Kidney (tissue), 14 donors: ENCODE data around the gene TLK2. TPM values are rescaled to one million over a fixed set of nuclear protein-coding genes. Genes with fewer than 3 reads are reported as not detected.

ENCODE experiments used
- DNase-seq, 5 donors: peaks; one replicate each; pipeline ENCODE4 v3.0.0-alpha.2; 2013 to 2020
- FAIRE-seq: peaks from 2 replicates; lab custom pipeline; 2012; peaks lifted over from hg19 to GRCh38; lab: Jason Lieb, UNC
- H3K27ac ChIP-seq, 2 donors: one replicate each; pipeline ENCODE4 v1.7.0; 2013; ENCODE audit warnings: low read depth in 2 of 2, low read length in 2 of 2, inconsistent platforms in 1 of 2
- H3K27me3 ChIP-seq: one replicate; pipeline ENCODE4 v1.7.1; 2013; ENCODE audit warnings: low read length, inconsistent platforms; ENCODE audit not compliant: control insufficient read depth, insufficient read depth
- H3K36me3 ChIP-seq, 3 donors: one replicate each; pipeline versions ENCODE4 v1.7.0 to v1.7.1; 2013; ENCODE audit warnings: low read length in 3 of 3, control low read depth in 1 of 3, inconsistent platforms in 1 of 3; ENCODE audit not compliant: insufficient read depth in 3 of 3, control insufficient read depth in 2 of 3
- H3K4me1 ChIP-seq, 3 donors: one replicate each; pipeline versions ENCODE4 v1.7.0 to v1.7.1; 2013; ENCODE audit warnings: low read length in 3 of 3, inconsistent platforms in 1 of 3, low read depth in 1 of 3; ENCODE audit not compliant: control insufficient read depth in 2 of 3, insufficient read depth in 2 of 3
- H3K4me3 ChIP-seq, 3 donors: one replicate each; pipeline versions ENCODE4 v1.7.0 to v1.8.1; 2013; ENCODE audit warnings: low read length in 3 of 3, control low read depth in 1 of 3, inconsistent platforms in 1 of 3
- H3K9ac ChIP-seq, 3 donors: one replicate each; pipeline versions ENCODE4 v1.7.0 to v1.7.1; 2013; ENCODE audit warnings: low read length in 3 of 3, control low read depth in 1 of 3, inconsistent platforms in 1 of 3
- H3K9me3 ChIP-seq, 3 donors: one replicate each; pipeline versions ENCODE4 v1.7.0 to v1.7.1; 2013; ENCODE audit warnings: low read length in 3 of 3, control low read depth in 1 of 3, inconsistent platforms in 1 of 3; ENCODE audit not compliant: control insufficient read depth in 2 of 3, insufficient read depth in 1 of 3
- CTCF ChIP-seq: IDR thresholded peaks from 3 replicates; pipeline ENCODE4 v1.5.1; 2012; ENCODE audit warnings: mild to moderate bottlenecking, moderate library complexity, borderline replicate concordance; ENCODE audit not compliant: insufficient read depth; ENCODE audit errors: extremely low read depth
- intact Hi-C: fragments of 100-400 bp; cut with DNase I; formaldehyde crosslinking; loops from one replicate; pipeline ENCODE4 v1.11.1; 2022
- polyA plus RNA-seq: library from polyadenylated mRNA; stranded (reverse); fragments of 350-450 nt; fragmentation: Illumina TruSeq; extraction: RNeasy Lipid Tissue Mini Kit (QIAGEN cat#74804); gene quantifications from one replicate; pipeline ENCODE4 v1.2.3, GENCODE V29; 2014; ENCODE audit warnings: low read depth, low replicate concordance; ENCODE audit not compliant: insufficient read depth
- total RNA-seq: library from RNA; stranded (reverse); fragmentation: NEBNext Ultra II Directional; extraction: Animal tissue kit (Norgen Biotek cat#: 25700); gene quantifications from one replicate; pipeline ENCODE4 v1.2.1, GENCODE V29; 2021
- donor health status: control.
- donor health status: control.
- donor health status: control.
- donor health status: control.
- donor health status: control.
- donor health status: DM: yes; HTN: yes; CAD: no.
- donor health status: Normal renal cell carcinoma (clear cell type).

The TLK2 gene
- total and polyA plus RNA-seq, 2 donors from 2014 or later = 15.6 to 43.0 TPM

- Histone ChIP-seq H3K36me3 (no peaks in the 10 kb centered on the region), H3K4me3 (no peak overlapping the region), H3K4me1 (peaks cover 0 to 14% (median 5%) of the 10 kb centered on the region in 3 donors), H3K27ac (no peak overlapping the region), H3K9ac (peak overlapping the region in 1 of 3 donors; percentile 7), H3K27me3 (no peaks in the 10 kb centered on the region), H3K9me3 (no peaks in the 10 kb centered on the region)
- no peak for DNase-seq
- TF ChIP-seq CTCF = no peak
- no peak for FAIRE-seq
- intact Hi-C loops = no loop called here
Observed at GRCh38 chr17:62629556-62630364, 151.1 kb downstream of the TLK2 start.

GRCh38 chr17:62630365-62631085 lies 151.9 kb downstream of the TLK2 start:
- Histone ChIP-seq H3K4me1 (peaks cover 0 to 7% (median 5%) of the 10 kb centered on the region in 3 donors), H3K9ac (no peak overlapping the region)
- FAIRE-seq = no peak

GRCh38 chr17:62631086-62631935 lies 152.7 kb downstream of the TLK2 start:
- Histone ChIP-seq H3K4me1 (peaks cover 0 to 6% (median 5%) of the 10 kb centered on the region in 3 donors), H3K4me3 (no peak overlapping the region), H3K27ac (no peak overlapping the region), H3K9ac (no peak overlapping the region), H3K36me3 (no peaks in the 10 kb centered on the region), H3K9me3 (no peaks in the 10 kb centered on the region), H3K27me3 (no peaks in the 10 kb centered on the region)
- no peak for TF ChIP-seq CTCF
- DNase-seq (no peak), FAIRE-seq (no peak)
- intact Hi-C loops = no loop called here

More at GRCh38 chr17:62630365-62631085, 151.9 kb downstream of the TLK2 start:
- no peak for DNase-seq
- intact Hi-C loops = no loop called here
- H3K27me3 ChIP-seq = no peaks in the 10 kb centered on the region
- H3K36me3 ChIP-seq = no peaks in the 10 kb centered on the region
- peak overlapping the region in 1 of 2 donors; percentile 22 for H3K27ac ChIP-seq
- no peaks in the 10 kb centered on the region for H3K9me3 ChIP-seq
- H3K4me3 ChIP-seq = no peak overlapping the region
- TF ChIP-seq CTCF = no peak
